ENCODE results near the gene VWA5B2. TPM values are rescaled to one million over a fixed set of nuclear protein-coding genes. Genes with fewer than 3 reads are reported as not detected.

Gene VWA5B2
- total and polyA plus RNA-seq, 2 of the 13 experiments (the other 11 are each of a cell fraction or from before 2014, with no cell fraction given): 0.03 to 0.04 TPM

DNA sequence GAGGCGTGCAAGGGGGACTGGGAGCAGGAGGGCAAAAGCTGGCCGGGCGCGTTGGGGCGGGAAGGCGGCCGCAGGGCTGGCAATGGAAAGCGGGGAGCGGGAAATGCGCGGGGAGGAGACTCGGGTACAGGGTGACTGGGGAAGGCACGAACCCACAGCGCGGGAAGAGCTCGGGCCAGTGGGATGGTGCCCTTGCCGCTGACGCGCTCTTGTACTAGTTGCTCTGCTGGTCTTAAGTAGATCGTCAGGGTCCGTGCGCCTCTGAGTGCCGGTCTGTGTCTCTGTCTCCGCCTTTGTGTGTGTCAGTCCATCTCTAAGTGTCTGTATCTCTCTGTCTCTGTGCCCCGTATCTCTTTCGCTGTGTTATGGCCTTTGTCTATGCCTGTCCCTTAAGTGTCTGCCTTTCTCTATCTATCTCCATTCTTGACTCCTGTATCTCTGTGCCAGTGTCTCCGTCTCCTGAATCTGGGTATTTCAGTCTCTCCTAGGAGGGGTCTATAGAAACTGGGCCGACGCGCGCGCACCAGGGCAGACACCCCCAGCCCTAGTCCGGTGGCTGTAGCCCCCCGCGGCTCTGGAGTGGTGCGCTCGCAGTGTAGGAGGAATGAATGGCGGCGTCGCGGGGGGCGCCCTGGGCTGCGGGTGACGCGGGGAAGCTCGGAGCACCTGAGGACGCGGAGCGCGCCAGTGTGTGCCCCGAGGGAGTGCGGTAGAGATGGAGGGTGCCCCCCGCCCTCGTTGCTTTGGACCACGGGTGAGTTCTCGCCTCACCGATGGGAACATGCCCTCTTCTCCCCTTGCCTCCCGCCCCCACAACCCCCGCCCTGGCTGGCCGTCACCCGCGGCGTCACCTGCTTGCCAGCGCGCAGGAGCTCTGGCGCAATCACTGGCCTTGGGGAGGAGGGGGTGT lies 32.7 kb downstream of the VWA5B2 start (continued):
- TF ChIP-seq, protein P1, sequence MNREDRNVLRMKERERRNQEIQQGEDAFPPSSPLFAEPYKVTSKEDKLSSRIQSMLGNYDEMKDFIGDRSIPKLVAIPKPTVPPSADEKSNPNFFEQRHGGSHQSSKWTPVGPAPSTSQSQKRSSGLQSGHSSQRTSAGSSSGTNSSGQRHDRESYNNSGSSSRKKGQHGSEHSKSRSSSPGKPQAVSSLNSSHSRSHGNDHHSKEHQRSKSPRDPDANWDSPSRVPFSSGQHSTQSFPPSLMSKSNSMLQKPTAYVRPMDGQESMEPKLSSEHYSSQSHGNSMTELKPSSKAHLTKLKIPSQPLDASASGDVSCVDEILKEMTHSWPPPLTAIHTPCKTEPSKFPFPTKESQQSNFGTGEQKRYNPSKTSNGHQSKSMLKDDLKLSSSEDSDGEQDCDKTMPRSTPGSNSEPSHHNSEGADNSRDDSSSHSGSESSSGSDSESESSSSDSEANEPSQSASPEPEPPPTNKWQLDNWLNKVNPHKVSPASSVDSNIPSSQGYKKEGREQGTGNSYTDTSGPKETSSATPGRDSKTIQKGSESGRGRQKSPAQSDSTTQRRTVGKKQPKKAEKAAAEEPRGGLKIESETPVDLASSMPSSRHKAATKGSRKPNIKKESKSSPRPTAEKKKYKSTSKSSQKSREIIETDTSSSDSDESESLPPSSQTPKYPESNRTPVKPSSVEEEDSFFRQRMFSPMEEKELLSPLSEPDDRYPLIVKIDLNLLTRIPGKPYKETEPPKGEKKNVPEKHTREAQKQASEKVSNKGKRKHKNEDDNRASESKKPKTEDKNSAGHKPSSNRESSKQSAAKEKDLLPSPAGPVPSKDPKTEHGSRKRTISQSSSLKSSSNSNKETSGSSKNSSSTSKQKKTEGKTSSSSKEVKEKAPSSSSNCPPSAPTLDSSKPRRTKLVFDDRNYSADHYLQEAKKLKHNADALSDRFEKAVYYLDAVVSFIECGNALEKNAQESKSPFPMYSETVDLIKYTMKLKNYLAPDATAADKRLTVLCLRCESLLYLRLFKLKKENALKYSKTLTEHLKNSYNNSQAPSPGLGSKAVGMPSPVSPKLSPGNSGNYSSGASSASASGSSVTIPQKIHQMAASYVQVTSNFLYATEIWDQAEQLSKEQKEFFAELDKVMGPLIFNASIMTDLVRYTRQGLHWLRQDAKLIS (CRISPR knock-in tag; IDR thresholded peaks at IDR 0.05): no peak
- TF ChIP-seq SYNCRIP (IDR thresholded peaks at IDR 0.05; ENCODE audit: insufficient read depth, low read depth, low read length): no peak
- no peak for TF ChIP-seq SP2 (CRISPR knock-in tag; IDR thresholded peaks at IDR 0.05)
- 0 out of 2 replicates have a peak, but pooled peaks have one; percentile 22 for TF ChIP-seq EED (CRISPR knock-in tag; IDR thresholded peaks at IDR 0.05)
- no peak for TF ChIP-seq EHMT2 (IDR thresholded peaks at IDR 0.05; ENCODE audit: borderline replicate concordance, low read depth, low read length)
- no peak for TF ChIP-seq MXD4 (CRISPR knock-in tag; IDR thresholded peaks at IDR 0.05)
- no peak for TF ChIP-seq NCOA5 (CRISPR knock-in tag; IDR thresholded peaks at IDR 0.05)
- TF ChIP-seq ZBTB38 (CRISPR knock-in tag; IDR thresholded peaks at IDR 0.05): no peak
- TF ChIP-seq TCF7 (IDR thresholded peaks at IDR 0.05; ENCODE audit: low read depth): no peak
- TF ChIP-seq ZFP36L2 (CRISPR knock-in tag; IDR thresholded peaks at IDR 0.05): no peak
- no peak for TF ChIP-seq ETV6 (CRISPR knock-in tag; conservative IDR thresholded peaks at IDR 0.05)
- TF ChIP-seq, protein P2, sequence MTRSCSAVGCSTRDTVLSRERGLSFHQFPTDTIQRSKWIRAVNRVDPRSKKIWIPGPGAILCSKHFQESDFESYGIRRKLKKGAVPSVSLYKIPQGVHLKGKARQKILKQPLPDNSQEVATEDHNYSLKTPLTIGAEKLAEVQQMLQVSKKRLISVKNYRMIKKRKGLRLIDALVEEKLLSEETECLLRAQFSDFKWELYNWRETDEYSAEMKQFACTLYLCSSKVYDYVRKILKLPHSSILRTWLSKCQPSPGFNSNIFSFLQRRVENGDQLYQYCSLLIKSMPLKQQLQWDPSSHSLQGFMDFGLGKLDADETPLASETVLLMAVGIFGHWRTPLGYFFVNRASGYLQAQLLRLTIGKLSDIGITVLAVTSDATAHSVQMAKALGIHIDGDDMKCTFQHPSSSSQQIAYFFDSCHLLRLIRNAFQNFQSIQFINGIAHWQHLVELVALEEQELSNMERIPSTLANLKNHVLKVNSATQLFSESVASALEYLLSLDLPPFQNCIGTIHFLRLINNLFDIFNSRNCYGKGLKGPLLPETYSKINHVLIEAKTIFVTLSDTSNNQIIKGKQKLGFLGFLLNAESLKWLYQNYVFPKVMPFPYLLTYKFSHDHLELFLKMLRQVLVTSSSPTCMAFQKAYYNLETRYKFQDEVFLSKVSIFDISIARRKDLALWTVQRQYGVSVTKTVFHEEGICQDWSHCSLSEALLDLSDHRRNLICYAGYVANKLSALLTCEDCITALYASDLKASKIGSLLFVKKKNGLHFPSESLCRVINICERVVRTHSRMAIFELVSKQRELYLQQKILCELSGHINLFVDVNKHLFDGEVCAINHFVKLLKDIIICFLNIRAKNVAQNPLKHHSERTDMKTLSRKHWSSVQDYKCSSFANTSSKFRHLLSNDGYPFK (CRISPR knock-in tag; IDR thresholded peaks at IDR 0.05; ENCODE audit: borderline replicate concordance): no peak
- TF ChIP-seq, protein P3, sequence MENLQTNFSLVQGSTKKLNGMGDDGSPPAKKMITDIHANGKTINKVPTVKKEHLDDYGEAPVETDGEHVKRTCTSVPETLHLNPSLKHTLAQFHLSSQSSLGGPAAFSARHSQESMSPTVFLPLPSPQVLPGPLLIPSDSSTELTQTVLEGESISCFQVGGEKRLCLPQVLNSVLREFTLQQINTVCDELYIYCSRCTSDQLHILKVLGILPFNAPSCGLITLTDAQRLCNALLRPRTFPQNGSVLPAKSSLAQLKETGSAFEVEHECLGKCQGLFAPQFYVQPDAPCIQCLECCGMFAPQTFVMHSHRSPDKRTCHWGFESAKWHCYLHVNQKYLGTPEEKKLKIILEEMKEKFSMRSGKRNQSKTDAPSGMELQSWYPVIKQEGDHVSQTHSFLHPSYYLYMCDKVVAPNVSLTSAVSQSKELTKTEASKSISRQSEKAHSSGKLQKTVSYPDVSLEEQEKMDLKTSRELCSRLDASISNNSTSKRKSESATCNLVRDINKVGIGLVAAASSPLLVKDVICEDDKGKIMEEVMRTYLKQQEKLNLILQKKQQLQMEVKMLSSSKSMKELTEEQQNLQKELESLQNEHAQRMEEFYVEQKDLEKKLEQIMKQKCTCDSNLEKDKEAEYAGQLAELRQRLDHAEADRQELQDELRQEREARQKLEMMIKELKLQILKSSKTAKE (CRISPR knock-in tag; IDR thresholded peaks at IDR 0.05; ENCODE audit: borderline replicate concordance): no peak
- TF ChIP-seq MYC (CRISPR knock-in tag; IDR thresholded peaks at IDR 0.05; ENCODE audit: borderline replicate concordance): no peak
- TF ChIP-seq, protein P4, sequence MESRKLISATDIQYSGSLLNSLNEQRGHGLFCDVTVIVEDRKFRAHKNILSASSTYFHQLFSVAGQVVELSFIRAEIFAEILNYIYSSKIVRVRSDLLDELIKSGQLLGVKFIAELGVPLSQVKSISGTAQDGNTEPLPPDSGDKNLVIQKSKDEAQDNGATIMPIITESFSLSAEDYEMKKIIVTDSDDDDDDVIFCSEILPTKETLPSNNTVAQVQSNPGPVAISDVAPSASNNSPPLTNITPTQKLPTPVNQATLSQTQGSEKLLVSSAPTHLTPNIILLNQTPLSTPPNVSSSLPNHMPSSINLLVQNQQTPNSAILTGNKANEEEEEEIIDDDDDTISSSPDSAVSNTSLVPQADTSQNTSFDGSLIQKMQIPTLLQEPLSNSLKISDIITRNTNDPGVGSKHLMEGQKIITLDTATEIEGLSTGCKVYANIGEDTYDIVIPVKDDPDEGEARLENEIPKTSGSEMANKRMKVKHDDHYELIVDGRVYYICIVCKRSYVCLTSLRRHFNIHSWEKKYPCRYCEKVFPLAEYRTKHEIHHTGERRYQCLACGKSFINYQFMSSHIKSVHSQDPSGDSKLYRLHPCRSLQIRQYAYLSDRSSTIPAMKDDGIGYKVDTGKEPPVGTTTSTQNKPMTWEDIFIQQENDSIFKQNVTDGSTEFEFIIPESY (CRISPR knock-in tag; IDR thresholded peaks at IDR 0.05): no peak
- TF ChIP-seq MTA1 (CRISPR knock-in tag; IDR thresholded peaks at IDR 0.05; ENCODE audit: borderline replicate concordance): peak; percentile 14; the same call in 1 of the 2 replicates

All from HepG2 (cell line).